Stimulated activated naive CD4-positive, alpha-beta T cell (primary cell): ENCODE results near the gene PAX1.

Experiments
- DNase-seq, 6 experiments: peaks; one replicate each; lab custom pipeline; 2025; lab: John Stamatoyannopoulos, UW

Gene PAX1

DNA sequence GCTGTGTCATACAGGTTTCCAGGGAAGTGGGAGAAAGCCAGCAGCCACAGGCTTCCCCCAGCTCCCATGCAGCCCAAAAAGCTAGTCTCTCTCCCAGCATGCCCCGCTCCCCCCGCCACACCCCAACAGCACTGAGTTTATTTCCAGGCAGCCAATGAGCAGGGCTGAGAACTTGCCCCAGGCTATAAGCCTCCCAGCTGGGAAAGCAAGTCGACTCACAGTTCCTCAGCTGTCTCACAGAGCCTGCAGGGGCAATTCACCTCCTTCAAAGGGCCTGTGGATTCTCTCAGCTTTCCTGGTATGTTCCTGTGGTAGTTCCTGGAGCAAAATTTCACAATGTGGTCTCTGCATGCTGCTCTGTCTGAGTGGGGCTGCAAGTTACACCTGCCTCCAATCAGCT lies 34.2 kb downstream of the PAX1 start:
- DNase-seq, result no peak

DNA sequence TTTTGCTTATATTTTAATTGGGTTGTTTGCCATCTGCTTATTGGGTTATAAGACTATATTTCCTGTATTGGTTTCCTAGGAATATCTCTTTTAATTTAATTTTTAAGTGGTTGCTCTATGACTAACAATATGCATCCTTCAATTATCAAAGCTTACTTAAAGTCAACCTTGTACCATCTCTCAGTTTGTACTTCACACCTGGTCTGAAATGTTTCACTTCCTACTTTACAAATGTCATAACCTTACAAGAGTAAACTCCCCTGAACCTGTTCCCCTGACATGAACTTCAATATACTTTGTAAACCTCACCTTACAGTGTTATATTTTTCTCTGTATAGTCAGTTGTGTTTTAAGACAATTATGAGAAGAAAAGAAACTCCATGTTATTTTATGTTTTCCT lies 35.8 kb downstream of the PAX1 start:
- no peak for DNase-seq

DNA sequence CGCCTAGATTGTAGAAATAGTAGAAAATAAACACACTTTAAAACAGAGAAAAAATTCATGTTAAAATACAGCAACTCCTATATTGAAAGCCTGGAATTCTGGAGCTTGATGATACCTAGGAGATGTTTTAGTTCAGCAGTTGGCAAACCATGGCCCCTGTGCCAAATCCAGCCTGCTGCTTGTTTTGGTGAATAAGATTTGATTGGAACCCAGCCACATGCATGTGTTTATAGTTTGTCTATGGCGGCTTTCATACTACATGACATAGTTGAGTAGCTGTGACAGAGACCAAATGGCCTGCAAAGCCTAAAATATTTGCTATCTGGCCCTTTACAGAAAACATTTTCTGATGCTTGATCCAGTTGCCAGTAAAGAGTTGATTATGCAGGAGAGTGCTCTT lies 57.2 kb downstream of the PAX1 start:
- no peak for DNase-seq

DNA sequence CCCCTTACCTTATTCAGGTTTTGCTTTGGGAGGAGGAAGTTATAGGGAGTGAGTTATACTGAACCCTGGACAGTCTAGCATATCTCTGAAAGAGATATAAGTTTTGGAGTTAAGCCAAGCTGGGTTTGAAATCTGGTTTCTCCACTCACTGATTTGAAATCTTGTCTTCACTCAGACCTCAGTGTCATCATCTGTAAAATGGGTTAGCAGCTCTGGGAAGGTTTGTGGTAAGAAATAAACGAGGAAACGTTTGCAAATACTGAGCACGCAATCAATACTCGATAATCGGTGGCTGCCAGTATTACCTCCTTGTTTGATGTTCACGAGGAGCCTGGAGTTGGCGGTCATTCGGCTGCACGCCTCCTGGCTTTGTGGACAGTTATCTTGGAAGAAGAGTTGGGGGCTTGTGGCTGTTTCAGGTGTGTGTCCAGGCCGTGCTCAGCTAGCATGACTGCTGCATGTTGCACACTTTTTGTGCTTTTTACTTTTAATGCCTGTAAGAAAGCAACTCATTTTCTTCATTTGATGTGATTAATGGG lies 61.8 kb downstream of the PAX1 start:
- no peak for DNase-seq

DNA sequence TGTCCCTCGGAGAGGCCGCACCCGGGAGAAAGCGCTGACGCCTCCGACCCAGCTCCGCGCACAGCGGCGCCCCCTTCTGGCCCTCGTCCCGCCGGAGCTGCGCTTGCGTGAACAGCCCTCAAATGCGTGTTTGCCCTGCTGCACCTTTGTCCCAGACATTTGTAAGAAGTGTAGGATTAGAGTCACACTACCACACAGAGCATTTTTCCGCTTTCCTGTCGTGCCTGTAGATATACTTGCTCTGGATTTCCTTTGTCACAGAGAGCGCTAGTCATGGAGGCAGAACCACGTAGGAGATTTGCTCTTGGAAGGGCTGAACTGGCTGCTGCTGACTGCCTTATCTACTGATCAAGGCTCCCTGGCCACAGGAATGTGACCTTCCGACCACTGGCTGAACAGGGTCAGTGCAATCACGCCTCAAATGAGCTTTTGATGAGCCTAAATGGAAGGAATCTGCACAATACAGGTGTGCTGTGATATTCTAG lies 62.3 kb downstream of the PAX1 start:
- DNase-seq, result no peak
